HL-60/S4 treated with retinoic acid at 250 ng/mL for 4 days and 3 days (cell line): ENCODE results near the gene POLD2.
"Not testable (repeated sequence)": the region's sequence is repeated elsewhere in the genome, so short reads cannot be mapped to it uniquely, and the experiment has no call there.

Source experiments
- in situ Hi-C: fragments of 300-500 bp; cut with MboI; formaldehyde crosslinking; loops from 2 replicates; pipeline ENCODE4 v1.7.0; 2022; ENCODE audit warnings: low sequenced_read_pairs

Gene POLD2

GRCh38 chr7:44139311-44140010 lies 16.1 kb upstream of the POLD2 start:
- in situ Hi-C loops: no loop called here

GRCh38 chr7:44138698-44139097 lies 15.3 kb upstream of the POLD2 start:
- in situ Hi-C loops: no loop called here

GRCh38 chr7:44136731-44137130 lies 13.4 kb upstream of the POLD2 start:
- in situ Hi-C loops: no loop called here

- in situ Hi-C loops: no loop called here
Observed at GRCh38 chr7:44134943-44135628, 11.7 kb upstream of the POLD2 start.

- in situ Hi-C loops: no loop called here
Observed at GRCh38 chr7:44133295-44133694, 9.9 kb upstream of the POLD2 start.

- in situ Hi-C loops: no loop called here
Observed at GRCh38 chr7:44132039-44132438, 8.7 kb upstream of the POLD2 start.

GRCh38 chr7:44131173-44132029 lies 8.1 kb upstream of the POLD2 start:
- in situ Hi-C loops: no loop called here

- in situ Hi-C loops: no loop called here
Observed at GRCh38 chr7:44128721-44129582, 5.6 kb upstream of the POLD2 start.

GRCh38 chr7:44127161-44127560 lies 3.8 kb upstream of the POLD2 start:
- in situ Hi-C loops: no loop called here

GRCh38 chr7:44126574-44126973 lies 3.2 kb upstream of the POLD2 start:
- in situ Hi-C loops: not testable (repeated sequence)

- in situ Hi-C loops: no loop called here
Observed at GRCh38 chr7:44124822-44125202, 1.5 kb upstream of the POLD2 start.

- in situ Hi-C loops: no loop called here
Observed at GRCh38 chr7:44122529-44122928, 819 bp downstream of the POLD2 start.

GRCh38 chr7:44121761-44122420 lies 1.5 kb downstream of the POLD2 start:
- in situ Hi-C loops: no loop called here

- in situ Hi-C loops: no loop called here
Observed at GRCh38 chr7:44120395-44120794, 3.0 kb downstream of the POLD2 start.

- in situ Hi-C loops: no loop called here
Observed at GRCh38 chr7:44119829-44120380, 3.4 kb downstream of the POLD2 start.

GRCh38 chr7:44117801-44118429 lies 5.4 kb downstream of the POLD2 start:
- in situ Hi-C loops: no loop called here

GRCh38 chr7:44116789-44117666 lies 6.3 kb downstream of the POLD2 start:
- in situ Hi-C loops: no loop called here

GRCh38 chr7:44116087-44116788 lies 7.1 kb downstream of the POLD2 start:
- in situ Hi-C loops: no loop called here
